ENCODE results near the gene TBC1D22A. TPM values are rescaled to one million over a fixed set of nuclear protein-coding genes. Genes with fewer than 3 reads are reported as not detected.
A peak's percentile ranks its signal among the peaks of the same experiment; 100 is the strongest.

TBC1D22A gene
- polyA plus RNA-seq, 1 of the 3 experiments (the other 2 are of a cell fraction), result 16.5 TPM

GRCh38 chr22:46763051-46763705 lies 728 bp downstream of the TBC1D22A start:
- Histone ChIP-seq H3K9ac (peak overlapping the region; percentile 97), H2AFZ (ENCODE audit: low read depth) (peak overlapping the region; percentile 81), H3K9me3 (no peaks in the 10 kb centered on the region), H3K4me3 (ENCODE audit: low read depth in 2 of 2, low read length in 1 of 2) (peak overlapping the region; percentile 75 to 98), H3K27me3 (ENCODE audit: insufficient read depth) (no peaks in the 10 kb centered on the region), H3K79me2 (ENCODE audit: insufficient read depth) (peaks cover 78% of the 10 kb centered on the region), H4K20me1 (ENCODE audit: insufficient read depth) (peaks cover 16% of the 10 kb centered on the region; the same call in 1 of the 2 replicates), H3K4me2 (peak overlapping the region; percentile 84), H3K27ac (ENCODE audit: low read depth in 2 of 2, low read length in 1 of 2) (peak overlapping the region; percentile 29 to 85; a peak in 2 of 4 replicates), H3F3A (replicated peaks; ENCODE audit: insufficient read depth) (peaks cover 10% of the 10 kb centered on the region), H3K4me1 (ENCODE audit: control insufficient read depth in 1 of 2, insufficient read depth in 2 of 2, low read depth in 1 of 2, low read length in 1 of 2) (peaks cover 11 to 14% of the 10 kb centered on the region in 2 experiments; a peak in 2 of 4 replicates), H3K9me2 (no peaks in the 10 kb centered on the region), H3K36me3 (replicated peaks in 1 of 2; ENCODE audit: control insufficient read depth in 1 of 2, insufficient read depth in 2 of 2, low read length in 1 of 2) (peaks cover 0 to 3% of the 10 kb centered on the region in 2 experiments)
- ChIA-PET CTCF (interaction anchor here (0.6 to 1.6 kb wide), 5 partner anchors 12 to 864 kb away, joined by 3 to 7 read pairs (median 4); no protein-coding TSS in a partner anchor), POLR2A (interaction anchor here (0.6 to 2.1 kb wide), 9 partner anchors 8 to 273 kb away, joined by 3 to 7 read pairs (median 3); no protein-coding TSS in a partner anchor)
- peak; percentile 52 for DNase-seq
- 12% methylated on average over 11 of the region's 13 CpGs for WGBS (ENCODE audit: low lambda C conversion rate)
- TF ChIP-seq ELF1 (IDR thresholded peaks at IDR 0.05) (no peak), RCOR1 (IDR thresholded peaks at IDR 0.05; ENCODE audit: low read length) (no peak), RXRA (IDR thresholded peaks at IDR 0.05; ENCODE audit: borderline replicate concordance, low read depth) (no peak), TEAD4 (IDR thresholded peaks at IDR 0.05; ENCODE audit: borderline replicate concordance, insufficient read depth) (no peak), EP300 (IDR thresholded peaks at IDR 0.05; ENCODE audit: borderline replicate concordance in 1 of 2, low read depth in 1 of 2, low read length in 1 of 2) (no peak), ZBTB33 (IDR thresholded peaks at IDR 0.05; ENCODE audit: borderline replicate concordance, low read depth) (no peak), FOXJ3 (CRISPR knock-in tag; IDR thresholded peaks at IDR 0.05) (no peak), POLR2AphosphoS5 (IDR thresholded peaks at IDR 0.05; ENCODE audit: low read depth, low read length) (no peak), YY1 (IDR thresholded peaks at IDR 0.05; ENCODE audit: low read depth) (no peak), RFX5 (IDR thresholded peaks at IDR 0.05; ENCODE audit: low read length) (no peak), JUND (IDR thresholded peaks at IDR 0.05) (no peak), USF1 (IDR thresholded peaks at IDR 0.05; ENCODE audit: borderline replicate concordance, low read depth) (no peak), GATA2 (CRISPR knock-in tag; IDR thresholded peaks at IDR 0.05) (no peak), MAX (IDR thresholded peaks at IDR 0.05; ENCODE audit: low read depth) (no peak)
- TF ChIP-seq, protein P1, sequence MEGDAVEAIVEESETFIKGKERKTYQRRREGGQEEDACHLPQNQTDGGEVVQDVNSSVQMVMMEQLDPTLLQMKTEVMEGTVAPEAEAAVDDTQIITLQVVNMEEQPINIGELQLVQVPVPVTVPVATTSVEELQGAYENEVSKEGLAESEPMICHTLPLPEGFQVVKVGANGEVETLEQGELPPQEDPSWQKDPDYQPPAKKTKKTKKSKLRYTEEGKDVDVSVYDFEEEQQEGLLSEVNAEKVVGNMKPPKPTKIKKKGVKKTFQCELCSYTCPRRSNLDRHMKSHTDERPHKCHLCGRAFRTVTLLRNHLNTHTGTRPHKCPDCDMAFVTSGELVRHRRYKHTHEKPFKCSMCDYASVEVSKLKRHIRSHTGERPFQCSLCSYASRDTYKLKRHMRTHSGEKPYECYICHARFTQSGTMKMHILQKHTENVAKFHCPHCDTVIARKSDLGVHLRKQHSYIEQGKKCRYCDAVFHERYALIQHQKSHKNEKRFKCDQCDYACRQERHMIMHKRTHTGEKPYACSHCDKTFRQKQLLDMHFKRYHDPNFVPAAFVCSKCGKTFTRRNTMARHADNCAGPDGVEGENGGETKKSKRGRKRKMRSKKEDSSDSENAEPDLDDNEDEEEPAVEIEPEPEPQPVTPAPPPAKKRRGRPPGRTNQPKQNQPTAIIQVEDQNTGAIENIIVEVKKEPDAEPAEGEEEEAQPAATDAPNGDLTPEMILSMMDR (IDR thresholded peaks at IDR 0.05), result no peak
